Caco-2 (cell line): ENCODE results near the gene NUP205. TPM values are rescaled to one million over a fixed set of nuclear protein-coding genes. Genes with fewer than 3 reads are reported as not detected.

Experiments
- BruUV-seq: library from RNA; stranded (reverse); fragments of 400-500 nt; replicated peaks from 2 replicates; lab custom pipeline; 2021; lab: Mats Ljungman, UMichigan
- CTCF ChIA-PET: fragments of 300-600 bp; sonication (Branson Sonifier 250); formaldehyde crosslinking; loops from one replicate; lab custom pipeline; 2022; ENCODE audit warnings: antibody characterized with exemption; lab: Charles Lee
- POLR2A ChIA-PET: fragments of 300-600 bp; sonication (Branson Sonifier 250); formaldehyde crosslinking; loops from one replicate; lab custom pipeline; 2022; ENCODE audit warnings: antibody characterized with exemption; lab: Charles Lee
- DNase-seq, 2 experiments: peaks; one replicate each; pipeline versions ENCODE4 v3.0.0 to v3.0.0-alpha.2; 2020 to 2022
- H3K27me3 ChIP-seq: replicated peaks from 2 replicates; pipeline ENCODE4 v1.6.0; 2011; ENCODE audit warnings: low read length; ENCODE audit not compliant: control insufficient read depth, insufficient read depth
- H3K36me3 ChIP-seq: 2 replicates; pipeline ENCODE4 v1.5.1; 2011; ENCODE audit warnings: low read length; ENCODE audit not compliant: control insufficient read depth, insufficient read depth
- H3K4me1 ChIP-seq: fragments of 250-450 bp; sonication (Bioruptor Pico); 2 replicates; pipeline ENCODE4 v1.5.1; 2020; ENCODE audit warnings: mild to moderate bottlenecking
- H3K4me3 ChIP-seq: 2 replicates; pipeline ENCODE4 v1.5.1; 2011; ENCODE audit warnings: low read depth, mild to moderate bottlenecking, control low read depth, low read length
- H3K9me3 ChIP-seq: fragments of 250-450 bp; sonication (Bioruptor Pico); 2 replicates; pipeline ENCODE4 v1.5.1; 2020; ENCODE audit warnings: mild to moderate bottlenecking, moderate library complexity
- H3K27ac Mint-ChIP-seq: one replicate; pipeline ENCODE4 v1.8.0; 2022; ENCODE audit warnings: mixed read lengths; ENCODE audit not compliant: unreplicated experiment
- H3K27me3 Mint-ChIP-seq: one replicate; pipeline ENCODE4 v1.8.0; 2022; ENCODE audit warnings: mixed read lengths; ENCODE audit not compliant: insufficient read depth, unreplicated experiment
- H3K36me3 Mint-ChIP-seq: one replicate; pipeline ENCODE4 v1.8.0; 2022; ENCODE audit warnings: mild to moderate bottlenecking, mixed read lengths; ENCODE audit not compliant: insufficient read depth, unreplicated experiment
- H3K4me1 Mint-ChIP-seq: one replicate; pipeline ENCODE4 v1.8.0; 2022; ENCODE audit warnings: low read depth, mixed read lengths; ENCODE audit not compliant: unreplicated experiment
- H3K4me3 Mint-ChIP-seq: one replicate; pipeline ENCODE4 v1.8.0; 2022; ENCODE audit warnings: mild to moderate bottlenecking, moderate library complexity, mixed read lengths; ENCODE audit not compliant: unreplicated experiment
- H3K9me3 Mint-ChIP-seq: one replicate; pipeline ENCODE4 v1.8.0; 2022; ENCODE audit warnings: mixed read lengths; ENCODE audit not compliant: unreplicated experiment
- CTCF ChIP-seq, 2 experiments: fragments of 200-600 bp in 1 of 2; IDR thresholded peaks; 1 replicate in 1 of 2; 2 replicates in 1 of 2; pipeline versions ENCODE4 v1.5.1 to v1.8.0; 2011 to 2022; ENCODE audit warnings: antibody characterized with exemption in 1 of 2, control low read depth in 1 of 2, inconsistent platforms in 1 of 2, low read depth in 1 of 2, low read length in 1 of 2, mild to moderate bottlenecking in 1 of 2, moderate library complexity in 1 of 2; ENCODE audit not compliant: insufficient read depth in 1 of 2, severe bottlenecking in 1 of 2, unreplicated experiment in 1 of 2
- intact Hi-C: fragments of 100-400 bp; cut with micrococcal nuclease; formaldehyde crosslinking; loops from one replicate; pipeline ENCODE4 v1.10.0; 2022; ENCODE audit not compliant: unreplicated experiment
- total RNA-seq: library from RNA; stranded (reverse); gene quantifications from 2 replicates; pipeline ENCODE4 v1.2.3, GENCODE V29; 2022

NUP205 gene
- total RNA-seq, 1 experiment from 2014 or later = 115 TPM

GRCh38 chr7:135522509-135522908 is 35.2 kb upstream of the NUP205 start:
- H3K36me3 Mint-ChIP-seq = no peaks in the 10 kb centered on the region
- ChIA-PET POLR2A (no interaction called here), CTCF (no interaction called here)
- H3K27me3 Mint-ChIP-seq = no peaks in the 10 kb centered on the region
- Histone ChIP-seq H3K9me3 (no peaks in the 10 kb centered on the region), H3K4me3 (no peak overlapping the region), H3K4me1 (peaks cover 22% of the 10 kb centered on the region), H3K27me3 (no peaks in the 10 kb centered on the region), H3K36me3 (no peaks in the 10 kb centered on the region)
- H3K9me3 Mint-ChIP-seq = no peaks in the 10 kb centered on the region
- DNase-seq = no peak
- H3K4me3 Mint-ChIP-seq = no peak overlapping the region
- TF ChIP-seq CTCF (IDR thresholded peaks at IDR 0.05; ENCODE audit: insufficient read depth in 1 of 2, low read depth in 1 of 2, low read length in 1 of 2, severe bottlenecking in 1 of 2, unreplicated experiment in 1 of 2) = no peak
- peaks cover 5% of the 10 kb centered on the region for H3K4me1 Mint-ChIP-seq
- no TSS peak for BruUV-seq
- H3K27ac Mint-ChIP-seq = no peak overlapping the region
- intact Hi-C loops = no loop called here

GRCh38 chr7:135523146-135523545 is 34.6 kb upstream of the NUP205 start:
- ChIA-PET POLR2A (no interaction called here), CTCF (no interaction called here)
- H3K36me3 Mint-ChIP-seq = no peaks in the 10 kb centered on the region
- Histone ChIP-seq H3K4me1 (peaks cover 22% of the 10 kb centered on the region), H3K9me3 (no peaks in the 10 kb centered on the region), H3K4me3 (no peak overlapping the region), H3K27me3 (no peaks in the 10 kb centered on the region), H3K36me3 (no peaks in the 10 kb centered on the region)
- DNase-seq = no peak
- no TSS peak for BruUV-seq
- H3K27ac Mint-ChIP-seq = no peak overlapping the region
- H3K27me3 Mint-ChIP-seq = no peaks in the 10 kb centered on the region
- intact Hi-C loops = no loop called here
- no peak overlapping the region for H3K4me3 Mint-ChIP-seq
- no peaks in the 10 kb centered on the region for H3K9me3 Mint-ChIP-seq
- TF ChIP-seq CTCF (IDR thresholded peaks at IDR 0.05; ENCODE audit: insufficient read depth in 1 of 2, low read depth in 1 of 2, low read length in 1 of 2, severe bottlenecking in 1 of 2, unreplicated experiment in 1 of 2) = no peak
- peaks cover 5% of the 10 kb centered on the region for H3K4me1 Mint-ChIP-seq

GRCh38 chr7:135525426-135525825 is 32.3 kb upstream of the NUP205 start:
- intact Hi-C loops = no loop called here
- Mint-ChIP-seq H3K9me3 (no peaks in the 10 kb centered on the region), H3K27ac (no peak overlapping the region), H3K36me3 (no peaks in the 10 kb centered on the region), H3K4me1 (peaks cover 5% of the 10 kb centered on the region), H3K4me3 (no peak overlapping the region), H3K27me3 (no peaks in the 10 kb centered on the region)
- H3K4me3 ChIP-seq = no peak overlapping the region
- DNase-seq = no peak
- BruUV-seq = no TSS peak
- POLR2A ChIA-PET = no interaction called here
- H3K9me3 ChIP-seq = no peaks in the 10 kb centered on the region
- H3K36me3 ChIP-seq = no peaks in the 10 kb centered on the region
- CTCF ChIA-PET = no interaction called here
- H3K4me1 ChIP-seq = peaks cover 9% of the 10 kb centered on the region
- no peak for TF ChIP-seq CTCF (IDR thresholded peaks at IDR 0.05; ENCODE audit: insufficient read depth in 1 of 2, low read depth in 1 of 2, low read length in 1 of 2, severe bottlenecking in 1 of 2, unreplicated experiment in 1 of 2)
- no peaks in the 10 kb centered on the region for H3K27me3 ChIP-seq
